ENCODE measurements around the gene KRT39.
"Not testable (repeated sequence)": the region's sequence is repeated elsewhere in the genome, so short reads cannot be mapped to it uniquely, and the experiment has no call there.

Gene KRT39

GRCh38 chr17:40937384-40937819, 29.3 kb downstream of the KRT39 start, which contains the start of gene KRT23:
Gene KRT23 (minus strand): TSS chr17:40937646. CDS start chr17:40936603, 1,043 bp downstream.
- no peak for DNase-seq

DNA sequence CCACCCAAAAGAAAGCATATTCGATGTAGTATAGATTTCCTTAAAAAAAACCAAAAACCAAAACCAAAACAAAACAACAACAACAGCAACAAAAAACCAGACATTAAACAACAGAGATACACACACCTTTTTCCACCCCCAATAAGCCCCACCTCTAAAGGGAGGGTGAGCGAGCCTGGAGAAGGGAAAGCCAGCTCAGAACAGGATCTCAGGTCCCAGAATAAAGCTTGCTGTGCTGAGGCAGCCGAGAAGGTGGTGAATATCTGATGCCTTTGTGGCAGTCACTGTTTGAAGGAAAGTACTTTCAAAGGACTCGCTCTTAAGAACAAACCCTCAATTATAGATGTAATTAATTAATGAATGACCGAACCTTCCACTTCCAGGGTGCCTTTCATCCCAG, 29.8 kb downstream of the KRT39 start:
- DNase-seq, result no peak

- no peak for DNase-seq
These were observed 30.2 kb downstream of the KRT39 start for GRCh38 chr17:40936437-40936971.

DNA sequence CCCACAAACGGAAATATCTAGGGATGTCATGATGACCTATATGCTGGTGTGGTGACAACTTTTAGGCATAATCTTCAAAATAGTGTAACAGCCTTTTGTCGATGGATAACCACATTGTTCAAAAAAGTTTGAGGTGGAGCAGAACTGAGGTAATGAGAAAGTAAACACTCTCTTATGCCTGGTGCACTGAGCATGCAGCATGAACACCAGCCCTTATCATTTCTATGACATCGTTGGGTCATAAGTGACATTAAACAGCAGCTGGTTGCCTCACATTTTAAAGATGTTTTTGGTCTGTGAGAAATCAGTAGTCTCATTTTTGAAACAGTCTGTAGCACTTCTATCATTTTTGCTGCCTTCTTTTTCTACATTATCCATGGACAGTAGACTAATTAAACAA, 31.1 kb downstream of the KRT39 start:
- no peak for DNase-seq

- no peak for DNase-seq
These were observed 34.1 kb downstream of the KRT39 start for GRCh38 chr17:40932608-40933007.

- DNase-seq, result no peak
These were observed 35.4 kb downstream of the KRT39 start for GRCh38 chr17:40931311-40931710.

DNA sequence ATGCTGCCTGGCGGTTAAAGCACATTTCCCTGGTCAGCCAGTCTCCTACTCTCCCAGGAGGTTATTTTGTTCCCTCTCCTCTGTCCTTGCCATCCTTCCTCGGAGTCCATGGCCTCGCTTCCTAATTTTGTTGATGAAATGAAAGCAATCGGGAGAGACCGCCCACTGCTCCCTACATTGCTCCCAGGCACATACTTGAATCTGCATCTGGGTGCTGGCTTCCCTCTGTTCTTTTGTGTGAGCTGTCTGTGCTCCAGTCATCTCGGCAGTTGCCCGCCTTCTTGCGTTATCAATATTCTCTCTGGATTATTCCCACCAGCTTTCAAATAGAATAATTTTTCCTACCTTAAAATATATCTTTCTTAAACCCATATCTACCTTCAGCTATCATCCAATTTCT, 40.4 kb downstream of the KRT39 start:
- no peak for DNase-seq

GRCh38 chr17:40922239-40922638, 44.5 kb downstream of the KRT39 start:
- no peak for DNase-seq

DNA sequence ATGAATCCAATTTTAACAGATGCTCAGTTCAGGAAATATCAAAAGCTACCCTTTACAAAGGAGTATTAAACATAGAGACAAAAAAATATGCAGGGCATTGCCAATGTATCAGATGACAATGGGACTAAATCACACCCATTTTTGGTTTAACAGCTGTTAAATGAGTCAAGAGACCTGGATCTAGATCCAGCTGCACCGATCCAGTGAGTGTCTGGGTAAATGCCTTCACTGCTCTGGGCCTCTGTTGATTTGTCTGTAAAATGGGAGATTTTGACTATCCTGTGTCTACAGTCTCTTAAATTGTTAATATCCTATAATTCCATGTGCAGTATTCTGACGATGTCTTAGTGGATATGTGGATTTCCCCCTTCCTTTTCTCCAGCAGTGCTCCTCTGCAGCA, 45.7 kb downstream of the KRT39 start:
- DNase-seq, result no peak

DNA sequence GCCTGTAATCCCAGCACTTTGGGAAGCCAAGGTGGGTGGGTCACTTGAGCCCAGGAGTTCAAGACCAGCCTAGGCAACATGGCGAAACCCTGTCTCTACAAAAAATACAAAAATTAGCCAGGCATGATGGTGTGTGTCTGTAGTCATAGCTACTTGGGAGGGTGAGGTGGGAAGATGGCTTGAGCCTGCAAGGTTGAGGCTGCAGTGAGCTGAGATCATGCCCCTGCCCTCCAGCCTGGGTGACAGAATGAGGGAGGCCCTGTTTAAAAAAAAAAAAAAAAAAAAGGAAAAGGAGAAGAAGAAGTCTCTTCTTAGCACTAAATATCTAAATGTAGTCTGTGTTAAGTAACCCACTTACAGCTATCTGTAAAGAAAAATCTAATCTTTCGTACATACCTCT, 49.6 kb downstream of the KRT39 start:
- not testable (repeated sequence) for DNase-seq

- no peak for DNase-seq
These were observed 50.4 kb downstream of the KRT39 start for GRCh38 chr17:40916366-40916765.

DNA sequence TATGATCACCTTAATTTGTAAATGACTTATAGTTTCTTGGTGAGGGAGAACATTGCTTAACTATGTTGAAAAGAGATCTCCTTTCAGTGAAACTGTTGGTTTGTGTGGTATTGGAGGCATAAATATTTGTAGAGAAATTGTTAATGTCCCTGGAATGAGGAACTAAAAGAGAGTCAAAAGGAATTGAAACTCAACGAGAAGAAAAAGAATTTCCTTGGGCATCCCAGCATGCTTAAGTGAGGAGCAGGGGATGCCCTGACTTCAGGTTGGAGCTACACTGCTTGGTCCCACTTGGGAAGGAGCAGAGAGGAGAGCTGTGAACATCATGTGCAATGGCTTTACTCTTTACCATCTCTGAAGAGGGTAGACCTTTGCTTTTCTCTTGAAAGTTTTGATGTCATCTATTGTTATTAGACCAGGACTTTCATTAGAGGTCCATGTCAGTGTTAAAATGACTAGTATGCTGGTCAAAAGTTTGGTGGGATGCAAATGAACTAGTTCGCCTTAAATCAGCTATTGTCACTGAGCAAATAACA, 51.0 kb downstream of the KRT39 start:
- DNase-seq, result no peak

GRCh38 chr17:40915199-40915661, 51.5 kb downstream of the KRT39 start:
- no peak for DNase-seq

DNA sequence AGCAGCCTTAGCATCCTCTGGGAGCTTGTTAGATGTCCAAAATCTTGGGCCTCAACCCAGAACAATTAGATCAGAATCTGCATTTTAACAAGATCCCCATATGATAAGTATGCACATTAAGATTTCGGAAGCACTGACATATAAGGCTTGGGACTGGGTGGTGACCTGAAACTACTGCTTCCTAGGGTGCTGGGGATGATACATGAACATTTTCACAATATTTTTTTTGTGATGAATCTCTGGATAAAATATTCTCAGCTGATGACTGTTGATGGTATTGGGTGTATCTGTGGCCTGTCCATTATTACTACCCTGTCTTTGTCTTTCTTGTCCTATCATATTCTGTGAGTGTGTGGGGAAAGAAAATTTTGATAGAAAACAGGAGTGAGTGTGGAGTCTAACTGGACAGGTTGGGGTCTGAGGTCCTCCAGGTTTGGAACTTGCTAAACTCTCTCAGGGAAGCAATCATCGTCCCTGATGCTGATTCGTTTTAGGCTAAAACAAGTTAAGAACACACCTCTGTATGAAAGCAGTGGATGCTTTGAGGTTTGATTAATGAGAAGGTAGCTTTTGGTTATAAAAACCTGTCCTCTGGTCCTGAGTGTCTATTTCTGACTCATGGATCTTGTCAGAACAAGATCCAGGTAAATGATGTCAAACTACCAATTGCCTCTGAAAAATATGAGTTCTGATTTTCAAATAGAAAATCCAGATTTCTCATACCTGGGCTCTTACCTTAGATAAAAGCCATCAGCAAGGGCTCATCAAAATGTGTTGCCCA, 52.5 kb downstream of the KRT39 start:
- DNase-seq, result no peak

GRCh38 chr17:40912486-40913210, 54.1 kb downstream of the KRT39 start:
- no peak for DNase-seq

DNA sequence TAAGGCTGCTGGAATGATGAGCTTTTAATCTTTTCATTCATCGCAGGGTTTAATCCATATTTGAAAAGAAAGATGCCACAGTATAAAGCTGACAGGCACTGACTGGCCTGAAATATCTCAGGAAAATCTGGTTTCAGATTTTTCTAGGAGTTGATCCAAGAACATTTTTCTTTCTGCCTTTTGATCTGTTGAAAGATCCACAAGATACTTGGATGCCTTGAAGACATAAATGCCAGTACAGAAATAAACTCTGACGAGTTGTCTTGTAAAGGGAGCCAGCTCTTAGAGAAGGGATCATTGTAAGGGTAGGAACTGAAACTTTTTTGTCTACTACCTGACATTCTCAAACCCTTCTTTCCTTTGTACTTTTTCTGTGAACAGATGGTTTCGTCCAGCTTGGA, 56.3 kb downstream of the KRT39 start:
- no peak for DNase-seq

DNA sequence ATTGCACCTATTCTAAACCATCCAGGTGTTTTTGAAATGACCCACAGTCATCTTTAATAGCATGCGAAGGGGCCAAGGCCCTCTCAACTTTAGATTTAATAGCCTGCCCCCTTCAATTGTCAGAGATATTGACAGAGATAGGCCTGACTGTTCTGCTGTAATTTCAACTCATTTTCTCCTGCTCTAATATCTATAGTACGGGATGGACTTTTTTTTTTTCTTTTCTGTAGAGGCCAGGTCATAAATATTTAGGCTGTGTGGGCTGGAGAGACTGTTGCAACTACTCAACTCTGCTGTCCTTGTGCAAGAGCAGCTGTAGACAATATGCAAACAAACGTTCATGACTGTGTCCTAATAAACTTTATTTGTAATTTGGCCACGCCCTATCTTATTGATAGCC, 57.0 kb downstream of the KRT39 start:
- no peak for DNase-seq

GRCh38 chr17:40909351-40909750, 57.4 kb downstream of the KRT39 start:
- DNase-seq, result no peak

All from NCI-H524 treated with DMSO at 0.1 percent for 48 hours (cell line).